ENCODE results near the gene EMX1.

DNA sequence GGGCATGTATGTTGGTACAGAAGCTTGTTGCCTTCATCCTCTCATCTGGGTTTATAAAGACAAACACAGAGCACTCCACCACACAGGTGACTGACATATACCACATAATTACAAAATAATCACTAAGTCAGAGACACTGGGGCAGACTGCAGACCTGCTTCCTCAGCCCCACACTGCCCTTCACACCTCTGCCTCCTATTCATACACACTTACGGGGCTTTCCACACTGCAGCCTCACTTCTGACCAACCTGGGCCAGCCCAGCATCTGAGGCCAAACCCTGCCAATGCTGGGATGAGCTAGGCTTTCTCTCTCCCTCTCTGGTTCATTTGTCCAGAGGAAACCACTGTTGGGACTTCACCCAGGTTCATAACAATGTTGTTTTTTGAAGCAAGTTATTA, 4.5 kb downstream of the EMX1 start:
- TF ChIP-seq, protein P1, sequence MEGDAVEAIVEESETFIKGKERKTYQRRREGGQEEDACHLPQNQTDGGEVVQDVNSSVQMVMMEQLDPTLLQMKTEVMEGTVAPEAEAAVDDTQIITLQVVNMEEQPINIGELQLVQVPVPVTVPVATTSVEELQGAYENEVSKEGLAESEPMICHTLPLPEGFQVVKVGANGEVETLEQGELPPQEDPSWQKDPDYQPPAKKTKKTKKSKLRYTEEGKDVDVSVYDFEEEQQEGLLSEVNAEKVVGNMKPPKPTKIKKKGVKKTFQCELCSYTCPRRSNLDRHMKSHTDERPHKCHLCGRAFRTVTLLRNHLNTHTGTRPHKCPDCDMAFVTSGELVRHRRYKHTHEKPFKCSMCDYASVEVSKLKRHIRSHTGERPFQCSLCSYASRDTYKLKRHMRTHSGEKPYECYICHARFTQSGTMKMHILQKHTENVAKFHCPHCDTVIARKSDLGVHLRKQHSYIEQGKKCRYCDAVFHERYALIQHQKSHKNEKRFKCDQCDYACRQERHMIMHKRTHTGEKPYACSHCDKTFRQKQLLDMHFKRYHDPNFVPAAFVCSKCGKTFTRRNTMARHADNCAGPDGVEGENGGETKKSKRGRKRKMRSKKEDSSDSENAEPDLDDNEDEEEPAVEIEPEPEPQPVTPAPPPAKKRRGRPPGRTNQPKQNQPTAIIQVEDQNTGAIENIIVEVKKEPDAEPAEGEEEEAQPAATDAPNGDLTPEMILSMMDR (IDR thresholded peaks at IDR 0.05): no peak
- no peak for TF ChIP-seq POLR2A (IDR thresholded peaks at IDR 0.05)
- TF ChIP-seq POLR2AphosphoS5 (IDR thresholded peaks at IDR 0.05): no peak
